Right cardiac atrium (tissue), 5 donors: ENCODE data around the gene CDC20. TPM values are rescaled to one million over a fixed set of nuclear protein-coding genes. Genes with fewer than 3 reads are reported as not detected.
A peak's percentile ranks its signal among the peaks of the same experiment; 100 is the strongest.

Experiments used
- ATAC-seq, 2 donors: fragments of 200-7000 bp; cut with Tn5 transposase; one replicate each; pipeline versions ENCODE4 v1.8.0 to v1.9.1; 2020; ENCODE audit warnings: moderate library complexity in 2 of 2, mild to moderate bottlenecking in 1 of 2
- DNase-seq, 3 donors: peaks; one replicate each; pipeline ENCODE4 v3.0.0-alpha.2; 2020
- H3K27ac ChIP-seq: one replicate; pipeline ENCODE4 v1.5.1; 2013; ENCODE audit warnings: mild to moderate bottlenecking, low read length, control low read depth, moderate library complexity
- H3K27me3 ChIP-seq: one replicate; pipeline ENCODE4 v1.6.1; 2013; ENCODE audit not compliant: control insufficient read depth, insufficient read depth
- H3K4me1 ChIP-seq: one replicate; pipeline ENCODE4 v1.6.1; 2013; ENCODE audit warnings: low read length; ENCODE audit not compliant: control insufficient read depth, insufficient read depth
- H3K4me3 ChIP-seq: one replicate; pipeline ENCODE4 v1.5.1; 2013; ENCODE audit warnings: low read length, control low read depth
- H3K9me3 ChIP-seq: one replicate; pipeline ENCODE4 v1.6.1; 2013; ENCODE audit warnings: low read length; ENCODE audit not compliant: control insufficient read depth
- WGBS: extraction: QIAGEN DNeasy Blood & Tissue Kit; methylation state at CpG from one replicate; pipeline ENCODE4 v1.1.7; 2013; 5-methylcytosine and 5-hydroxymethylcytosine counted together
- intact Hi-C, 4 donors: fragments of 100-400 bp; cut with DNase I; formaldehyde crosslinking; loops; one replicate each; pipeline versions ENCODE4 v1.11.0 to v1.14.0; 2022 to 2023
- long read RNA-seq, 4 donors: library from polyadenylated mRNA; unstranded; transcript quantifications; one replicate each; pipeline ENCODE4 v2.0.0, GENCODE V29; 2020 to 2021
- polyA plus RNA-seq: library from polyadenylated mRNA; stranded (reverse); fragments of 200-250 nt; gene quantifications from one replicate; pipeline ENCODE4 v1.2.3, GENCODE V29; 2013
- total RNA-seq, 4 donors: library from RNA; stranded (reverse); fragmentation: NEBNext Ultra II Directional; extraction: Animal tissue kit (Norgen Biotek cat#: 25700); gene quantifications; one replicate each; pipeline ENCODE4 v1.2.1, GENCODE V29; 2021
- donor health status: healthy with polysubstance abuse.
- donor health status: DM: no; HTN: yes; CAD: no.
- donor health status: DM: no; HTN: no; CAD: no.
- donor health status: DM: no; HTN: yes; CAD: no; lungs with severe emphysema.
- donor health status: DM: yes; HTN: yes; CAD: no.

Gene CDC20
- 1 to 10 TPM in 3 of 4 donors, under 1 TPM in 1; 0.67 to 3.5 (median 1.5) TPM for total RNA-seq
- polyA plus RNA-seq: 0.54 TPM
- long read RNA-seq, donor 1, partial matches to known transcripts: 0 of 6 reads
- long read RNA-seq, donor 1, other reads (novel, unspliced or antisense): 0 of 6 reads
- long read RNA-seq, donor 2, partial matches to known transcripts: 0 of 3 reads
- long read RNA-seq, donor 2, other reads (novel, unspliced or antisense): 1 of 3 reads
- long read RNA-seq, donor 3, partial matches to known transcripts: 0 of 1 reads
- long read RNA-seq, donor 3, other reads (novel, unspliced or antisense): 0 of 1 reads
- long read RNA-seq, donor 4, partial matches to known transcripts: 0 of 3 reads
- long read RNA-seq, donor 4, other reads (novel, unspliced or antisense): 0 of 3 reads

DNA sequence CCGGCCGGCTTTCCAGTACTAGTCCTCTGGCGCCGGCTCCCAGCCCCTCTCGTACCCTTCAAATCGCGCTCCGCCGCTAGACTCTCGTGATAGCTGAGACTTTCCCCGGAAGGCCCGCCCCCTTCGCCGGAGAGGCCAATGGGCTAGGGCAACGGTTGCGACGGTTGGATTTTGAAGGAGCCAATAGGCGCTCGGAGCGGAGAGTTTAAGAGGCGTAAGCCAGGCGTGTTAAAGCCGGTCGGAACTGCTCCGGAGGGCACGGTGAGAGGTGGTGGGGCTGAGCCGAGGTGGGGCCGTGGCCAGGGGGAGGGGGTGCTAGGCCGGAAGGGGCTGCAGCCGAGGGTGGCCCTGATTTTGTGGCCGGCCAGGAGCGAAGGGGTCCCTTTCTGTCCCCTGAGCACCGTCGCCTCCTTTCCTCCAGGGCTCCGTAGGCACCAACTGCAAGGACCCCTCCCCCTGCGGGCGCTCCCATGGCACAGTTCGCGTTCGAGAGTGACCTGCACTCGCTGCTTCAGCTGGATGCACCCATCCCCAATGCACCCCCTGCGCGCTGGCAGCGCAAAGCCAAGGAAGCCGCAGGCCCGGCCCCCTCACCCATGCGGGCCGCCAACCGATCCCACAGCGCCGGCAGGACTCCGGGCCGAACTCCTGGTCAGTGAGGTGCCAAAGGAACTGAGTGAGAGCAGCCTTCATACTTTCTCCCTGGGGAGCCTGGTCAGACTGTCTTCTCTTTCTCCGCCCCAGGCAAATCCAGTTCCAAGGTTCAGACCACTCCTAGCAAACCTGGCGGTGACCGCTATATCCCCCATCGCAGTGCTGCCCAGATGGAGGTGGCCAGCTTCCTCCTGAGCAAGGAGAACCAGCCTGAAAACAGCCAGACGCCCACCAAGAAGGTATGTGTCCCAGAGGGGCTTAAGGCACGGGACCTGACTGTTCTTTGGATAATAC lies at the start of gene CDC20:
Gene CDC20 (plus strand): TSS at position 236 of the 948 bp plus-strand sequence. CDS start 235 bp downstream, at position 471.
- ATAC-seq (peak; percentile 98), DNase-seq (peak; percentile 99 to 100 (median 99))
- Histone ChIP-seq H3K27me3 (no peaks in the 10 kb centered on the region), H3K9me3 (no peaks in the 10 kb centered on the region), H3K27ac (peak within 1 kb of the TSS; percentile 100), H3K4me3 (peak within 1 kb of the TSS; percentile 90), H3K4me1 (no peaks in the 10 kb centered on the region)
- intact Hi-C loops: no loop called here
- 2% methylated on average over 59 of the region's 59 CpGs for WGBS

DNA sequence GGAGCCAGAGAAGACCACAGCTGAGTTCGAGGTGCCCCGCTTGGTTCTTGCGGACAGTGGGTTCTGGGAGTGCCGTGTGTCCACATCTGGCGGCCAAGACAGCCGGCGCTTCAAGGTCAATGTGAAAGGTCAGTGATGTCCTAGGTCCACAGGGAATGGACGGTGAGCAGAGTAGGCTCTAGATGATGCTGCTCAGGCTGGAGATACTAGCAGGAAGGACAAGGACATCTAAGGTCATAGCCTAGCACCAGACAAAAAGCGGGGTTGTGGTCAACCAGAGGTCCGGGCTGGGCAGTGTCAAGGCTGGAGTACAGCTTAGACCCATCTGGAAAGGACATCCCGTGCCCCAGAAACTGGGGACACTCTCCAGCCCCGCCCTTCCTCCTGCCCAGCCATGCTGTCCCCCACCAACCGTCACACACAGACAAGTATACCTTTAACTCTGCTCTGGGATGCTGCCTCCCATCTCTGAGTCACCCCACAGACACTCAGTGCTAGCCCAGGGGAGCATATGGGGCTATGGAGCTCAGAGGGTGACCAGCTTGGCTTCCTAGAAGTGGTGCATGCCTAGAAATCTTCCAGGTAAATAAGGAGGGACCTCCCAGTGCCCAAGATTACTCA lies 49.3 kb upstream of the CDC20 start:
- intact Hi-C loops: no loop called here
- no peak for ATAC-seq
- no peak overlapping the region for H3K4me3 ChIP-seq
- DNase-seq: peak in 1 of 3 donors; percentile 36
- WGBS: 86% methylated on average over 13 of the region's 13 CpGs
- H3K27me3 ChIP-seq: no peaks in the 10 kb centered on the region
- H3K27ac ChIP-seq: no peak overlapping the region
- H3K4me1 ChIP-seq: peaks cover under 1% of the 10 kb centered on the region
- no peaks in the 10 kb centered on the region for H3K9me3 ChIP-seq

DNA sequence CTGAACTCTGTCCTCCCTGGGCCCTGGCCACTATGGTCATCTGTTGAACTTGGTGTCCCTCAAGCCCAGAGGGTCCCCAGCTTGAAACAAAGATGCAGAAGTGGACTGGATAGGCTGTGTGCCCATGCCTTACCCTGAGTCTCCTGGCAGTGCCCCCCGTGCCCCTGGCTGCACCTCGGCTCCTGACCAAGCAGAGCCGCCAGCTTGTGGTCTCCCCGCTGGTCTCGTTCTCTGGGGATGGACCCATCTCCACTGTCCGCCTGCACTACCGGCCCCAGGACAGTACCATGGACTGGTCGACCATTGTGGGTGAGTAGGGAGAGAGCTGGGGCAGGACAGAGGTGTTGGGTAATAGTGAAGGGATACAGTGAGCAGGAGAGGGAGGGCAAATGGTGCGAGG lies 47.3 kb upstream of the CDC20 start:
- no peaks in the 10 kb centered on the region for H3K4me1 ChIP-seq
- peak in 1 of 3 donors; percentile 35 for DNase-seq
- intact Hi-C loops: no loop called here
- H3K4me3 ChIP-seq: no peak overlapping the region
- H3K9me3 ChIP-seq: no peaks in the 10 kb centered on the region
- no peak for ATAC-seq
- H3K27me3 ChIP-seq: no peaks in the 10 kb centered on the region
- no peak overlapping the region for H3K27ac ChIP-seq
- WGBS: 94% methylated on average over 9 of the region's 9 CpGs

DNA sequence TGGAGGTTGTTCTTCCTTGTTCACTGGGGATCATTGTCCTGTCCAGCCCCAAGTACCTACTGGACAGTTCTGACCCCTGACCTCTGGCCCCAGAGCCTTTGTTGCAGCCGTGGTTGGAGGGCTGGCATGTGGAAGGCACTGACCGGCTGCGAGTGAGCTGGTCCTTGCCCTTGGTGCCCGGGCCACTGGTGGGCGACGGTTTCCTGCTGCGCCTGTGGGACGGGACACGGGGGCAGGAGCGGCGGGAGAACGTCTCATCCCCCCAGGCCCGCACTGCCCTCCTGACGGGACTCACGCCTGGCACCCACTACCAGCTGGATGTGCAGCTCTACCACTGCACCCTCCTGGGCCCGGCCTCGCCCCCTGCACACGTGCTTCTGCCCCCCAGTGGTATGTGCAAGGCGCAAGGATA lies 46.6 kb upstream of the CDC20 start:
- intact Hi-C loops: no loop called here
- H3K4me1 ChIP-seq: no peaks in the 10 kb centered on the region
- H3K27me3 ChIP-seq: no peaks in the 10 kb centered on the region
- no peaks in the 10 kb centered on the region for H3K9me3 ChIP-seq
- DNase-seq (no peak), ATAC-seq (no peak)
- H3K4me3 ChIP-seq: no peak overlapping the region
- H3K27ac ChIP-seq: no peak overlapping the region
- WGBS: 91% methylated on average over 19 of the region's 19 CpGs

DNA sequence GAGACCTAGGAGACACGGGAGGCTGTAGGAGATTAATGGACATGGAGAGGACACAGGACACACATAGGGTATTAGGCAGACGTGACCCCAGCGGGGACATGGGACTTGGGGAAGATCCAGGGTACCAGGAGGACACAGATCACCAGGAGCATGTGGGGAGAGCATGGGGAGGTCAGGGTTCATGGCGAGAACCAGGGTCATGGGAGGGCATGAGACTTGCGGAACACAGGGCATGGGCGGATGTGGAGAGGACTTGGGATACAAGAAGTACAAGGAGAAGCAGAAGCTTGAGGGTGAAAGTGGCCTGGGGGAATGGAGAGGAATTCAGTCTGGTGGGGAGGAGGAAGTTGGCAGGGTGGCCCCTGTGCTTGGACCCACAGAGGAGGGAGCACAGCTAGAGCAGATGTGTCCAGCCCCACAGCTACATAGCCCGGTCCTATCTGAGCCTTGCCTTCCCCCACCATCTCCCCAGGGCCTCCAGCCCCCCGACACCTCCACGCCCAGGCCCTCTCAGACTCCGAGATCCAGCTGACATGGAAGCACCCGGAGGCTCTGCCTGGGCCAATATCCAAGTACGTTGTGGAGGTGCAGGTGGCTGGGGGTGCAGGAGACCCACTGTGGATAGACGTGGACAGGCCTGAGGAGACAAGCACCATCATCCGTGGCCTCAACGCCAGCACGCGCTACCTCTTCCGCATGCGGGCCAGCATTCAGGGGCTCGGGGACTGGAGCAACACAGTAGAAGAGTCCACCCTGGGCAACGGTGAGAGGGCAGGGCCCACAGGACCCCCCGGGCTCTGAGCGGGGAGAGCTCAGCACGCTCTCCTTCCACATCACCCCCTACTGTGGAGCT lies 45.9 kb upstream of the CDC20 start:
- Histone ChIP-seq H3K4me3 (no peak overlapping the region), H3K4me1 (no peaks in the 10 kb centered on the region), H3K9me3 (no peaks in the 10 kb centered on the region), H3K27me3 (no peaks in the 10 kb centered on the region), H3K27ac (no peak overlapping the region)
- DNase-seq (no peak), ATAC-seq (no peak)
- 92% methylated on average over 24 of the region's 24 CpGs for WGBS
- intact Hi-C loops: no loop called here

DNA sequence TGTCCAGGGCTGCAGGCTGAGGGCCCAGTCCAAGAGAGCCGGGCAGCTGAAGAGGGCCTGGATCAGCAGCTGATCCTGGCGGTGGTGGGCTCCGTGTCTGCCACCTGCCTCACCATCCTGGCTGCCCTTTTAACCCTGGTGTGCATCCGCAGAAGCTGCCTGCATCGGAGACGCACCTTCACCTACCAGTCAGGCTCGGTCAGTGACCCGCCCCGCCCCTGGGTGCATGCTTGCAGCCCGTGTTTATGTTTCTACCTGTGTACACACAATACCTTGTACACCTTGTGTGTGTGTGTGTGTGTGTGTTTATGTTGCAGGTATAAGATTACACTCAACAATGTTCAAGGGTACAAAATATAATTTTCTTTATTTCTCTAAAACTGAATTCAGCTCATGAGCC lies 45.0 kb upstream of the CDC20 start:
- no peak for DNase-seq
- WGBS: 95% methylated on average over 10 of the region's 10 CpGs
- peaks cover 3% of the 10 kb centered on the region for H3K4me1 ChIP-seq
- H3K9me3 ChIP-seq: no peaks in the 10 kb centered on the region
- intact Hi-C loops: no loop called here
- no peak for ATAC-seq
- H3K27me3 ChIP-seq: no peaks in the 10 kb centered on the region
- no peak overlapping the region for H3K27ac ChIP-seq
- no peak overlapping the region for H3K4me3 ChIP-seq

DNA sequence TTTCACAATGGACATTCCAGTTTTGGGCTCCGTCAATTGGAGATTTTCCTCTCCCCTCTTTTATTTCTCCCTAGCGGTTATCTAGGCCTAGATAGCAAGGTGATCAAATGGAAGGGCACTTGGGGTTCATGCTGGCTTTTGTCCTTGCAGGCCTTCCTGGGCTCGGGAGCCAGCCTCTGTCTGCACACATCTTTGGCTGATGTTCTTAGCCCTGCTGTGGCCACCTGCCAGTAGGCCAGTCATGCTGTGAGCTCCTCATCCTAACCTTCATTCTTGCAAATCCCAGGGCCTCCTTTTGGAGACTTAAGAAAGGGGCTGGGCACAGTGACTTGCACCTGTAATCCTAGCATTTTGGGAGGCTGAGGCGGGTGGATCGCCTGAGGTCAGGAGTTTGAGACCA lies 44.5 kb upstream of the CDC20 start:
- Histone ChIP-seq H3K27ac (no peak overlapping the region), H3K4me3 (no peak overlapping the region), H3K27me3 (no peaks in the 10 kb centered on the region), H3K9me3 (no peaks in the 10 kb centered on the region), H3K4me1 (peaks cover 3% of the 10 kb centered on the region)
- ATAC-seq (no peak), DNase-seq (no peak)
- 94% methylated on average over 5 of the region's 5 CpGs for WGBS
- intact Hi-C loops: no loop called here

DNA sequence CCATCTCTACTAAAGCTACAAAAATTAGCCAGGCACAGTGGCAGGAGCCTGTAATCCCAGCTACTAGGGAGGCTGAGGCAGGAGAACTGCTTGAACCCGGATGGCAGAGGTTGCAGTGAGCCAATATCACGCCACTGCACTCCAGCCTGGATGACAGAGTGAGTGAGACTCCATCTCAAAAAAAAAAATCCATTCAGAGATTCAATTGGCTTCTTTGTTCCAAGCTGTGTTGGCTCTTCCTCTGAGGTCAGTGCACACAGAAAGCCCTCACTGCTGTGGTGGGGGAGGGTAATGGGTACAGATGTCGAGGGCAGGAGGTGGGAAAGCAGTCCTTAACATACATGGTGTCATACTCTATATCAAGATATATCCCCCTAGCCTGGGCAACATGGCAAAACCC lies 43.3 kb upstream of the CDC20 start:
- Histone ChIP-seq H3K27ac (no peak overlapping the region), H3K9me3 (no peaks in the 10 kb centered on the region), H3K4me1 (peaks cover 3% of the 10 kb centered on the region), H3K4me3 (no peak overlapping the region), H3K27me3 (no peaks in the 10 kb centered on the region)
- intact Hi-C loops: no loop called here
- DNase-seq: no peak
- ATAC-seq: no peak
- WGBS: 88% methylated on average over 3 of the region's 3 CpGs

DNA sequence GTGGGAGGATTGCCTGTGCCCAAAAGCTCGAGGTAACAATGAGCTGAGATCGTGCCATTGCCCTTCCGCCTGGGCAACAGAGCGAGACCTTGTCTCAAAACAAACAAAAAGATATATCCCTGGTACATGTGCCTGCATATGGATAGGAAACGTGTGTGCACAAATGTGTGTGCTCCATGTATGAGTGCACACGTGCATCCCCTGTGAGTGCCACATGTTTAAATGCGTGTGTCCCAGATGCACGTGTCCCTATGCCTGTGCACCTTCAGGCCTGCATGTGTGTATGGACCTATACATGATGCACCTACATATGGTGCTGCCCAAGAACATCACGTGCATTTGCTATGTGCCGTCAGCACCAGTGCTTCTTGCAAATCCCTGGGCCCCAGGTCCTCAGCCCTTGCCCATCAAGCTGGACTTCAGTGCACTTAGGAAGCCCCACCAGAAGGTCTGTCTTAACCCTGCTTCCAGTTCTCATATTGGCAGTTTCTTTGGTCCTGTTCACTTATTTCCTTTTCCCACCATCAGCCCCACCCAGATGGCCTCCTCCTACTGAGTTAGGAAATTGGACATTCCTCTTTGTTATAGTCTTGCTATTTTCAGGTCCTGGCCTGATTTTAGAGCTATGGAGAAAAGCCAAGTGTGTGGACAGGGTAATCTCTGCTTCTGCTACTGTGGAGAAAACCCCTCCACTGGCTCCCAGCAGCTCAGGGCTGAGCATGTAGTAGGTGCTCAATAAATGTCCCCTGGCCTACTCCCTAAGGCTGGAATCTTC lies 42.6 kb upstream of the CDC20 start:
- no peak for ATAC-seq
- peaks cover 3% of the 10 kb centered on the region for H3K4me1 ChIP-seq
- H3K27ac ChIP-seq: no peak overlapping the region
- 91% methylated on average over 10 of the region's 10 CpGs for WGBS
- no peaks in the 10 kb centered on the region for H3K27me3 ChIP-seq
- intact Hi-C loops: no loop called here
- no peak for DNase-seq
- H3K9me3 ChIP-seq: no peaks in the 10 kb centered on the region
- H3K4me3 ChIP-seq: no peak overlapping the region
